HEK293T (cell line): ENCODE data around the gene FKBP2.

Experiments used
- CTCF ChIA-PET: fragments of 350-600 bp; formaldehyde crosslinking; extraction: SDS; loops from one replicate; lab custom pipeline; 2021; ENCODE audit warnings: antibody characterized with exemption, inconsistent platforms; lab: Yijun Ruan, JAX
- POLR2A ChIA-PET: fragments of 350-600 bp; formaldehyde crosslinking; extraction: SDS; loops from one replicate; lab custom pipeline; 2020; ENCODE audit warnings: antibody characterized with exemption, inconsistent platforms; lab: Yijun Ruan, JAX
- DNase-seq: peaks from one replicate; pipeline ENCODE4 v3.0.0; 2012; ENCODE audit warnings: mixed read lengths; ENCODE audit errors: extremely low spot score
- ARNT ChIP-seq: fragments of 450-650 bp; IDR thresholded peaks from 2 replicates; pipeline ENCODE4 v1.6.1; 2017; ENCODE audit warnings: mild to moderate bottlenecking
- BHLHE40 ChIP-seq: fragments of 450-650 bp; IDR thresholded peaks from 2 replicates; pipeline ENCODE4 v1.6.1; 2016; ENCODE audit warnings: mild to moderate bottlenecking, moderate library complexity, borderline replicate concordance
- CTBP1 ChIP-seq: fragments of 450-650 bp; IDR thresholded peaks from 2 replicates; pipeline ENCODE4 v1.6.1; 2016; ENCODE audit warnings: borderline replicate concordance
- ELF4 ChIP-seq: fragments of 450-650 bp; IDR thresholded peaks from 2 replicates; pipeline ENCODE4 v1.6.1; 2017; ENCODE audit warnings: antibody characterized with exemption
- FOXA1 ChIP-seq: fragments of 450-650 bp; IDR thresholded peaks from 2 replicates; pipeline ENCODE4 v1.6.1; 2016; ENCODE audit warnings: mild to moderate bottlenecking
- FOXK2 ChIP-seq: fragments of 450-650 bp; IDR thresholded peaks from 2 replicates; pipeline ENCODE4 v1.6.1; 2016; ENCODE audit warnings: mild to moderate bottlenecking
- FOXM1 ChIP-seq: fragments of 450-650 bp; IDR thresholded peaks from 2 replicates; pipeline ENCODE4 v1.6.1; 2017; ENCODE audit warnings: mild to moderate bottlenecking, borderline replicate concordance
- HDGF ChIP-seq: fragments of 450-650 bp; IDR thresholded peaks from 2 replicates; pipeline ENCODE4 v1.6.1; 2017; ENCODE audit warnings: antibody characterized with exemption, borderline replicate concordance
- L3MBTL2 ChIP-seq: fragments of 450-650 bp; conservative IDR thresholded peaks from 2 replicates; pipeline ENCODE4 v1.6.1; 2016; ENCODE audit warnings: mild to moderate bottlenecking
- LEF1 ChIP-seq: fragments of 450-650 bp; IDR thresholded peaks from 2 replicates; pipeline ENCODE4 v1.6.1; 2017; ENCODE audit warnings: mild to moderate bottlenecking, borderline replicate concordance
- NFRKB ChIP-seq: fragments of 450-650 bp; IDR thresholded peaks from 2 replicates; pipeline ENCODE4 v1.6.1; 2016; ENCODE audit warnings: mild to moderate bottlenecking, moderate library complexity
- SP1 ChIP-seq: fragments of 450-650 bp; IDR thresholded peaks from 2 replicates; pipeline ENCODE4 v1.6.1; 2017
- SUZ12 ChIP-seq: fragments of 450-650 bp; IDR thresholded peaks from 2 replicates; pipeline ENCODE4 v1.6.1; 2016; ENCODE audit warnings: mild to moderate bottlenecking
- TARDBP ChIP-seq: fragments of 450-650 bp; IDR thresholded peaks from 2 replicates; pipeline ENCODE4 v1.6.1; 2016
- ZNF384 ChIP-seq: fragments of 450-650 bp; IDR thresholded peaks from 2 replicates; pipeline ENCODE4 v1.6.1; 2016
- TF ChIP-seq, protein P1 (sequence below): fragments of 450-650 bp; IDR thresholded peaks from 2 replicates; pipeline ENCODE4 v1.6.1; 2016

The FKBP2 gene

DNA sequence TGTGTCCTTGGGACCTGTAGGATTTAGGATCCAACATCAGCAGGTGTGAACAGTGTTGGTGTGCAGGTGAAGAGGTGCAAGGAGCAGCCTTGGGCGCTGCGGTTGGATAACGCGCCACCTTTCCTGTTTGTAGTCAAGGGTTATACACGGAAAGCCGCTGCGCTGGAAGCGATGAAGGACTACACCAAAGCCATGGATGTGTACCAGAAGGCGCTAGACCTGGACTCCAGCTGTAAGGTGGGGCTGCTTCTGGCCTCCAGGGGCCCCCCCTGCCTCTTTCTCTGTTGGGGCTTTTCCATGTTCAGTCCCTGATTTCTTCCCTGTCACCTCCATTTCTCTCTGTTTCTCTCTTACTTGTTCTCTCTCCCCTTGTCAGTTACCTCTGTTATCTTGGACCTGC is 37.9 kb upstream of the FKBP2 start:
- POLR2A ChIA-PET = interaction anchor here (0.7 to 1.4 kb wide), 2 partner anchors 18 to 21 kb away, joined by 3 to 4 read pairs; no protein-coding TSS in a partner anchor
- TF ChIP-seq FOXM1 = no peak
- no peak for TF ChIP-seq FOXA1
- TF ChIP-seq BHLHE40 = no peak
- TF ChIP-seq FOXK2 = no peak
- TF ChIP-seq LEF1 = no peak
- TF ChIP-seq ZNF384 = no peak
- TF ChIP-seq SP1 = no peak
- no peak for TF ChIP-seq SUZ12
- TF ChIP-seq ELF4 = no peak
- TF ChIP-seq, protein P1, sequence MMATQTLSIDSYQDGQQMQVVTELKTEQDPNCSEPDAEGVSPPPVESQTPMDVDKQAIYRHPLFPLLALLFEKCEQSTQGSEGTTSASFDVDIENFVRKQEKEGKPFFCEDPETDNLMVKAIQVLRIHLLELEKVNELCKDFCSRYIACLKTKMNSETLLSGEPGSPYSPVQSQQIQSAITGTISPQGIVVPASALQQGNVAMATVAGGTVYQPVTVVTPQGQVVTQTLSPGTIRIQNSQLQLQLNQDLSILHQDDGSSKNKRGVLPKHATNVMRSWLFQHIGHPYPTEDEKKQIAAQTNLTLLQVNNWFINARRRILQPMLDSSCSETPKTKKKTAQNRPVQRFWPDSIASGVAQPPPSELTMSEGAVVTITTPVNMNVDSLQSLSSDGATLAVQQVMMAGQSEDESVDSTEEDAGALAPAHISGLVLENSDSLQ = no peak
- no peak for TF ChIP-seq ARNT
- TF ChIP-seq L3MBTL2 = no peak
- no peak for TF ChIP-seq HDGF
- no peak for TF ChIP-seq NFRKB
- no peak for TF ChIP-seq CTBP1
- no peak for TF ChIP-seq TARDBP
- DNase-seq = no peak
- CTCF ChIA-PET = no interaction called here

- TF ChIP-seq CTBP1 (no peak), LEF1 (no peak), FOXK2 (no peak), ELF4 (no peak), FOXM1 (no peak), SP1 (no peak), ARNT (no peak)
- TF ChIP-seq, protein P1 = no peak
- no peak for DNase-seq
- ChIA-PET CTCF (interaction anchor here (1.2 to 3.0 kb wide), 3 partner anchors 18 to 69 kb away, joined by 3 to 18 read pairs (median 14); partner anchors contain the start of genes PLCB3 and STIP1), POLR2A (interaction anchor here (1.4 to 1.6 kb wide), 2 partner anchors 19 to 101 kb away, joined by 3 to 7 read pairs; no protein-coding TSS in a partner anchor)
Measured at GRCh38 chr11:64203421-64204079, 37.3 kb upstream of the FKBP2 start.

DNA sequence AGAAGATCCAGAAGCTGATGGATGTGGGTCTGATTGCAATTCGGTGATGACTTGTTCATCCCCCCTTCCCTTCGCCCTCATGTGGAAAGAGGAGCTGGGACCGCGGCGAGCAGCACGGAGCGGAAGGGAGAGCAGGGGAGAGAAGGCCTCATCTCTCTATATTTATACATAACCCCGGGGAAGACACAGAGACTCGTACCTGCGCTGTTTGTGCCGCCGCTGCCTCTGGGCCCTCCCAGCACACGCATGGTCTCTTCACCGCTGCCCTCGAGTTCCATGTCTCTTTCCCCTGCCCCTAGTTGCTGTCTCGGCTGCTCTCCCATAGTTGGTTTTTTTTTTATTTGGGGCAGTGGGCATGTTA is 36.8 kb upstream of the FKBP2 start:
- TF ChIP-seq, protein P1 = no peak
- no peak for TF ChIP-seq L3MBTL2
- no peak for TF ChIP-seq ELF4
- TF ChIP-seq ZNF384 = no peak
- TF ChIP-seq SUZ12 = no peak
- TF ChIP-seq BHLHE40 = no peak
- TF ChIP-seq FOXA1 = no peak
- TF ChIP-seq NFRKB = no peak
- TF ChIP-seq ARNT = no peak
- no peak for TF ChIP-seq SP1
- no peak for TF ChIP-seq LEF1
- TF ChIP-seq FOXM1 = no peak

DNA sequence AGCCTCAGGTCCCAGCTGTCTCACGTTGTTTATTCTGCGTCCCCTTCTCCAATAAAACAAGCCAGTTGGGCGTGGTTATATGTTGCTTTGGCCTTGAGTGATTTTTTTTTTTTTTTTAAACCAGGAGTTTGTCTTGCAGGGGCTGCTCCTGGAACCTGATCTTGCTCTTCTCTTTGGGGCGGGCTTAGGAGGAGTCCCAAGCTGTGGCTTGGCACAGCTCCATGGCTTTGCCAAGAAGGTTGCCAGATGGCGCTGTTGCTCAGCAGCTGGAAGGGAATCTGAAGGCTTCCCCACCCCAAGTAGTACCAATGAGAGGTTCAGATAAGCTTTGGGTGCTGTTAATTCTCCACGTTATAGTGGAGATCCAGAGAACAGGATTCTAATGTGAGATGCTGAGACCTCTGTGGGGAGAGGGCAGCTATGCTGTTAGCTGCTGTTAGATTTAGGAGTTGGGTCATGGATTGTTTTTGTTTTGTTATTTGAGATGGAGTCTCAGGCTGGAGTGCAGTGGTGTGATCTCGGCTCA is 36.4 kb upstream of the FKBP2 start:
- CTCF ChIA-PET = interaction anchor here (0.6 to 3.0 kb wide), 19 partner anchors 11 to 374 kb away, joined by 3 to 18 read pairs (median 4); partner anchors contain the start of genes FKBP2, NUDT22, PLCB3 and STIP1

More for the DNA sequence above, 36.8 kb upstream of the FKBP2 start:
- POLR2A ChIA-PET = interaction anchor here (1.0 to 3.8 kb wide), 5 partner anchors 19 to 100 kb away, joined by 3 to 23 read pairs (median 7); partner anchors contain the start of genes NUDT22 and TRPT1
- DNase-seq = no peak
- CTCF ChIA-PET = interaction anchor here (0.6 to 3.0 kb wide), 15 partner anchors 11 to 374 kb away, joined by 3 to 18 read pairs (median 4); partner anchors contain the start of genes FKBP2, NUDT22, PLCB3 and STIP1

More for the DNA sequence above, 36.4 kb upstream of the FKBP2 start:
- POLR2A ChIA-PET = interaction anchor here (1.0 to 3.8 kb wide), 5 partner anchors 20 to 100 kb away, joined by 3 to 23 read pairs (median 7); partner anchors contain the start of genes NUDT22 and TRPT1
- TF ChIP-seq, protein P1 = no peak
- TF ChIP-seq ZNF384 = peak; percentile 90
- DNase-seq = peak; percentile 78
